GM12878 (cell line): Measurements from ENCODE around the gene WDR72.

Source experiments
- POLR2A ChIP-seq: IDR thresholded peaks from 2 replicates; pipeline ENCODE4 v1.6.1; 2011; ENCODE audit warnings: low read depth, mild to moderate bottlenecking, low read length
- SIN3A ChIP-seq: IDR thresholded peaks from 2 replicates; pipeline ENCODE4 v1.6.1; 2012; ENCODE audit warnings: low read depth, low read length, improper control_type of control experiment
- ZNF274 ChIP-seq: IDR thresholded peaks from one replicate; pipeline ENCODE4 v1.8.0; 2011; ENCODE audit not compliant: insufficient read length, insufficient read depth
- TF ChIP-seq, protein P1 (sequence below), 3 experiments: IDR thresholded peaks in 2 of 3; conservative IDR thresholded peaks in 1 of 3; 2 replicates each; pipeline ENCODE4 v1.5.1; 2011; ENCODE audit warnings: low read depth in 3 of 3, low read length in 3 of 3, mild to moderate bottlenecking in 3 of 3, control low read depth in 2 of 3, moderate library complexity in 2 of 3, inconsistent platforms in 1 of 3, mixed read lengths in 1 of 3; ENCODE audit not compliant: control insufficient read depth in 2 of 3, insufficient read depth in 1 of 3; ENCODE audit errors: extremely low read depth in 1 of 3

DNA sequence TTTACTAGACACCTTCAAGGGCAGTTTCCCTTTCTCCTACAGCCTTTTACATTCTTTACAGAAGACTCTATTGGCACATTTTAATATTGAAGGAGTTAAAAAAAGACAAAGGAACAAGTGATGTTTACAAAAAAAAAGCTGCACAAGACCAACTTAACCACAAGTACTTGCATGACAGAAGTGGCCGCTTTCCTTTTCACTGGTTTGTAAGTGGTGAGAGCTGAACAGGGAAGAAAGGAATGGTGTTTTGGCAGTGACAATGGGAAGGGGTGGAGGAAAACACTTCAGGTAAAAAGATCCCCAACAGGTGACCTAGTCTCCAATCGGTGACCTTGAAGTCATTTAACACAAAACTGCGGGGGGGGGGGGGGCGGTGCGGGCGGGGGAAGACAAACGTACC is 1.1 kb downstream of the WDR72 start:
- TF ChIP-seq, protein P1, sequence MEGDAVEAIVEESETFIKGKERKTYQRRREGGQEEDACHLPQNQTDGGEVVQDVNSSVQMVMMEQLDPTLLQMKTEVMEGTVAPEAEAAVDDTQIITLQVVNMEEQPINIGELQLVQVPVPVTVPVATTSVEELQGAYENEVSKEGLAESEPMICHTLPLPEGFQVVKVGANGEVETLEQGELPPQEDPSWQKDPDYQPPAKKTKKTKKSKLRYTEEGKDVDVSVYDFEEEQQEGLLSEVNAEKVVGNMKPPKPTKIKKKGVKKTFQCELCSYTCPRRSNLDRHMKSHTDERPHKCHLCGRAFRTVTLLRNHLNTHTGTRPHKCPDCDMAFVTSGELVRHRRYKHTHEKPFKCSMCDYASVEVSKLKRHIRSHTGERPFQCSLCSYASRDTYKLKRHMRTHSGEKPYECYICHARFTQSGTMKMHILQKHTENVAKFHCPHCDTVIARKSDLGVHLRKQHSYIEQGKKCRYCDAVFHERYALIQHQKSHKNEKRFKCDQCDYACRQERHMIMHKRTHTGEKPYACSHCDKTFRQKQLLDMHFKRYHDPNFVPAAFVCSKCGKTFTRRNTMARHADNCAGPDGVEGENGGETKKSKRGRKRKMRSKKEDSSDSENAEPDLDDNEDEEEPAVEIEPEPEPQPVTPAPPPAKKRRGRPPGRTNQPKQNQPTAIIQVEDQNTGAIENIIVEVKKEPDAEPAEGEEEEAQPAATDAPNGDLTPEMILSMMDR (IDR thresholded peaks at IDR 0.05 in 2 of 3, conservative IDR thresholded peaks at IDR 0.05 in 1 of 3; ENCODE audit: control insufficient read depth in 2 of 3, extremely low read depth in 1 of 3, insufficient read depth in 1 of 3, low read depth in 3 of 3, low read length in 3 of 3): no peak
- TF ChIP-seq ZNF274: no peak
- TF ChIP-seq POLR2A: no peak
- TF ChIP-seq SIN3A: no peak
